HL-60 (cell line): ENCODE results near the gene WDFY2.

ENCODE experiments used
- DNase-seq, 2 experiments: peaks; one replicate each; pipeline ENCODE4 v3.0.0-alpha.2; 2010 to 2020; ENCODE audit warnings: low read depth in 1 of 2, low spot score in 1 of 2
- H3K27ac ChIP-seq: fragments of 250-450 bp; sonication (Bioruptor Pico); replicated peaks from 2 replicates; pipeline ENCODE4 v1.5.1; 2020; ENCODE audit warnings: mild to moderate bottlenecking, moderate library complexity
- H3K27me3 ChIP-seq: fragments of 250-450 bp; sonication (Bioruptor Pico); 2 replicates; pipeline ENCODE4 v1.5.1; 2021; ENCODE audit warnings: mild to moderate bottlenecking, moderate library complexity; ENCODE audit not compliant: insufficient read depth, poor library complexity, severe bottlenecking
- H3K4me3 ChIP-seq: replicated peaks from 2 replicates; pipeline ENCODE4 v1.5.1; 2011; ENCODE audit warnings: mild to moderate bottlenecking, control low read depth, low read length; ENCODE audit not compliant: insufficient read depth
- CTCF ChIP-seq: IDR thresholded peaks from one replicate; pipeline ENCODE4 v1.5.1; 2011; ENCODE audit warnings: low read length, control low read depth, inconsistent platforms; ENCODE audit not compliant: insufficient read depth
- GABPA ChIP-seq: IDR thresholded peaks from 2 replicates; pipeline ENCODE4 v1.6.1; 2012; ENCODE audit warnings: low read depth
- POLR2AphosphoS5 ChIP-seq: IDR thresholded peaks from 2 replicates; pipeline ENCODE4 v1.6.1; 2012; ENCODE audit warnings: low read depth
- REST ChIP-seq: IDR thresholded peaks from 2 replicates; pipeline ENCODE4 v1.6.1; 2012; ENCODE audit warnings: low read depth; ENCODE audit not compliant: insufficient replicate concordance
- SPI1 ChIP-seq: IDR thresholded peaks from 2 replicates; pipeline ENCODE4 v1.6.1; 2012; ENCODE audit warnings: low read depth, mild to moderate bottlenecking, borderline replicate concordance

Gene WDFY2

GRCh38 chr13:51745243-51745642, 161.0 kb downstream of the WDFY2 start:
- Histone ChIP-seq H3K27ac (no peak overlapping the region), H3K4me3 (no peak overlapping the region), H3K27me3 (no peaks in the 10 kb centered on the region)
- no peak for DNase-seq
- no peak for TF ChIP-seq REST
- no peak for TF ChIP-seq SPI1
- no peak for TF ChIP-seq POLR2AphosphoS5
- no peak for TF ChIP-seq GABPA
- no peak for TF ChIP-seq CTCF

- TF ChIP-seq GABPA = no peak
- TF ChIP-seq POLR2AphosphoS5 = no peak
- TF ChIP-seq CTCF = no peak
- TF ChIP-seq REST = no peak
- TF ChIP-seq SPI1 = no peak
- DNase-seq = no peak
- no peak overlapping the region for H3K27ac ChIP-seq
These were observed 162.5 kb downstream of the WDFY2 start for GRCh38 chr13:51746802-51747201.

GRCh38 chr13:51747438-51748434, 163.5 kb downstream of the WDFY2 start:
- H3K27ac ChIP-seq = no peak overlapping the region
- no peak overlapping the region for H3K4me3 ChIP-seq
- no peak for TF ChIP-seq CTCF
- TF ChIP-seq REST = no peak
- TF ChIP-seq SPI1 = no peak
- no peak for TF ChIP-seq GABPA
- TF ChIP-seq POLR2AphosphoS5 = no peak
- no peak for DNase-seq
- H3K27me3 ChIP-seq = no peaks in the 10 kb centered on the region

More at GRCh38 chr13:51746802-51747201, 162.5 kb downstream of the WDFY2 start:
- no peak overlapping the region for H3K4me3 ChIP-seq
- no peaks in the 10 kb centered on the region for H3K27me3 ChIP-seq
